Skin epidermis (tissue), 12 donors: Measurements from ENCODE around the gene ADCY6.

Source experiments
- H3K27ac ChIP-seq, 21 experiments: fragments of 200-600 bp; sonication (generic) in 11 of 21; one replicate each; pipeline ENCODE4 v1.5.0; 2020; ENCODE audit warnings: mild to moderate bottlenecking in 3 of 21, inconsistent platforms in 2 of 21, moderate library complexity in 2 of 21
- H3K4me3 ChIP-seq, 7 experiments: fragments of 200-600 bp; sonication (generic) in 2 of 7; one replicate each; pipeline ENCODE4 v1.5.0; 2020; ENCODE audit warnings: inconsistent platforms in 2 of 7, mild to moderate bottlenecking in 2 of 7, moderate library complexity in 1 of 7

Gene ADCY6

DNA sequence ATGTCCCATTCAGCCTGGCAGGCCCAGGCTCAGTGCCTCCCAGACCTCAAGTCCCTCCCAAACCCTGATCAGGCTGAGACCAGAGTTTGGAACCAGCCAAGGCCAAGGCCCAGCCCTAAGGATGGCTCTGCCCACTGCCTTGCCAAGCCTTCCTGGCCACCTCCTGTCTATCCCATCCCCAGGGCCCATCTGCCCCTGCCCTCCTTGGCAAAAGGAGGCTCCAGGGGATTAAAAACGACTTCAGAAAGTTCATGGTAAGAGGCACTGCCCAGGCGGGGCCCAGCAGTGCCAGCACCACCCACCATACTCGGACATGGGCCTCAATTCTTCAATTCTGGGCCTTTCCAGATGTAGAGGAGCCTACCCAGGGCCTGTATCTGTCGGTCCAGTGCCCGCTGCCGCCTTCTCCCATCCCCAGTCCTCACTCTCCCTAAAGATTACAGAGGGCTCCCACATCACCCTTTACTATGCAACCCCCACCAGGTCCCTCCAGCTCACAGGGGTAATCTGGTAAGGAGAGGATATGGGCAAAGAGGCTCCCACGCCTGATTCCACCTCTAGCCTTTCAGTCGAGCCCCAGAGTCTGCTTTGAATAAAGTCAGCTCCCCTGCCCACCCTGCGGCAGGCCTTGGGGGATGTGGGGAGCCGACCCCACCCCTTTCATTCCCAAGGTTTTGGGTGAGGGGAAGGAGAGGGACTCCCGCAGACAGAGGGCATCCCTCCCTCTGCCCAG, 932 bp downstream of the ADCY6 start:
- Histone ChIP-seq H3K4me3 (peak overlapping the region; percentile 53 to 83 (median 67)), H3K27ac (peak overlapping the region in 19 of 21 experiments; percentile 25 to 94 (median 77))

DNA sequence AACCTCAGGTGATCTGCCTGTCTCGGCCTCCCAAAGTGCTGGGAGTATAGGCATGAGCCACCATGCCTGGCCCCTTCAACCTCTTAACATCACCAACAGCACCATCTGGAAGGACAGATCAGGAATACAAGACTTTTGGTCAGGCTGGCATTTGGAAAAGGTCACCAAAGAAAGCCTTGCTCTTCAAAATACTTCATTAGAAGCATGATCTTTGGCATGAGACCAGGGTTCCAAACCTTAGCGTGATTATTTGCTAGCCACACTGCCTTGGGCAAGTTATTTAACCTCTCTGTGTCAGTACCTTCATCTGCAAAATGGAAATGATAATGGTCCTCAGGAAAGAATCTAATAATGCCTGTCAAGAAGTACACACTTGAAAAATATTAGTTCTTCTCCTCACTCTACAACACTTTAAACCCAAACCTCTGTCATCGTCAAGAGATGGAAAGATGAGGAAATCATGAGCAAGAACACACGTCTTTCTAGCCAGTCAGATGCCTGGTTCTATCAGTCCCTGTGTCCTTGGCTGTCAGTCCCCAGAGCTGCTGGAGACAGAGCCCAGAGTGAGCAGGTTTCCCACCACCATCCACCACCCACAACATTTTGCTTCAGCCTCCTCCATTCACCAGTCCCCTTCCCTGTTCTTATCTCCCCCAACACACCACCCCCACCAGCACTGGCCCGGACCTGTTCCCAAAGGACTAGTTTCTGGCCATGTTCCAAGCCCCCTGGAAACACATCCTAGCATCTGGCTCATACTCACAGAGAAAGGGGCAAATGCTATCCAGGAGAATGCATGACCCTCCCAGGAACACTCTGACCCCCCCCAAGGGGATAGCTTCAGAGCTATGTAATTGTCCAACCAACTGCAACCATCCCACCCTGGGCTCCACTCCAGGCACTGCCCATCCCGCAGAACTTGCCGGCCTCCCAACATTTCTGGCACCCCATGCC, 2.0 kb downstream of the ADCY6 start:
- H3K4me3 ChIP-seq, result peak overlapping the region in 1 of 7 experiments; percentile 64
- H3K27ac ChIP-seq, result peak overlapping the region in 8 of 21 experiments; percentile 45 to 94 (median 85)

DNA sequence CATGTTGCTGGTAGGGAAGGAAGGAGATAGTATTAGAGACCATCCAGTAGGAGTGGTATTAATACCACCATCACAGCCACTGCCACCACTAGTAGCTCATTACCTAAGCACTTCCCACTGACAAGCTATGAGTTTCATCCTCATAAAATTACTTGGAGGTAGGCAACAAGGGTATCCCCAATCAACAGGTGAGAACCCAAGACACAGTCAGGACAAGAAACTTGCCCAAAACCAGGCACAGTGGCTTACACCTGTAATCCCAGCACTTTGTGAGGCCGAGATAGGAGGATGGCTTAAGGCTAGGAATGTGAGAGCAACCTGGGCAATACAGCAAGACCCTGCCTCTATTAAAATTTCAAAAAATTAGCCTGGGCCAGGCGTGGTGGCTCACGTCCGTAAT, 5.5 kb downstream of the ADCY6 start:
- Histone ChIP-seq H3K4me3 (no peak overlapping the region), H3K27ac (no peak overlapping the region)

DNA sequence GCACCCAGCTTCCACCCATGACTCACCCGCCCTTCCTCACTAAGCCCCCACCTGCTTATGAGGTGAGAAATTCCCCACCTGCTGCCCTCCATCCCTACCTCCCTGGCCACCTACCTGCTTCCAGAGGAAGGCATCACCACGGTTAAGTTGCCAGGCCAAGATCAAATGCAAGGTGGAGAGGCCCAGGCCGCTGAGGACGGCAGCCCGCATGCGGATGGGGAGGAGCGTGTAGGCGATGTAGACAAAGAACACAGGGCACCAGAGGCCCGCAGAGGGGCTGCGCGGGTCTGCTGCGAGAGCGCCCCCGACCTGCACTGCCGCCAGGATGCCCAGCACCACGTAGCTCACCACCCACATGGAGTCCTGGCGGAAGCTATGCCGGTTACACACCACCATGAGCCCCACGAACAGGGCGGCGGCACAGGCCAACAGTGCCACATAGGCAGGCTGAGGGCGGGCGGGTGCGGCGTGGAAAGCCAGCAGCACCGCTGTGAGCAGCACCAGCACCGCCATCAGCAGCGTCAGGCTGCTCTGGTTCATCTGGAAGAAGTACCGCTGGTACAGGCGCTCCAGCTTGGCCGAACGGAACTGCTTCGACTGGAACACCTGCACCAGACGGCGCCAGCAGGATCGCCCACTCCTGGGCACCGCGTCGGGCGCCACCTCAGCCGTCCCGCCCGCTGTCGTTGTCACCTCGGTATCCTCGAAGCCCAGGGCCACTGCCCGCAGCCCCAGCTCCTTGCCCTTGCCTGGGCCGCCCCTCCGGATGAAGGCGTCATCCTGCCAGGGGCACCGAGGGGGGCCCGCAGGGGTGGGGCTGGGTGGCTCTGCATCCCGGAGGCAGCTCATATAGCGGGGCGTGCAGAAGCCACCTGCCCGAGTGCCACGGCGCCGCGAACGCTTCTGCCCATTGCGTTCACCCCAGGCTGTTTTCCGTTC, 6.2 kb downstream of the ADCY6 start:
- Histone ChIP-seq H3K4me3 (no peak overlapping the region), H3K27ac (peak overlapping the region in 1 of 21 experiments; percentile 40)

DNA sequence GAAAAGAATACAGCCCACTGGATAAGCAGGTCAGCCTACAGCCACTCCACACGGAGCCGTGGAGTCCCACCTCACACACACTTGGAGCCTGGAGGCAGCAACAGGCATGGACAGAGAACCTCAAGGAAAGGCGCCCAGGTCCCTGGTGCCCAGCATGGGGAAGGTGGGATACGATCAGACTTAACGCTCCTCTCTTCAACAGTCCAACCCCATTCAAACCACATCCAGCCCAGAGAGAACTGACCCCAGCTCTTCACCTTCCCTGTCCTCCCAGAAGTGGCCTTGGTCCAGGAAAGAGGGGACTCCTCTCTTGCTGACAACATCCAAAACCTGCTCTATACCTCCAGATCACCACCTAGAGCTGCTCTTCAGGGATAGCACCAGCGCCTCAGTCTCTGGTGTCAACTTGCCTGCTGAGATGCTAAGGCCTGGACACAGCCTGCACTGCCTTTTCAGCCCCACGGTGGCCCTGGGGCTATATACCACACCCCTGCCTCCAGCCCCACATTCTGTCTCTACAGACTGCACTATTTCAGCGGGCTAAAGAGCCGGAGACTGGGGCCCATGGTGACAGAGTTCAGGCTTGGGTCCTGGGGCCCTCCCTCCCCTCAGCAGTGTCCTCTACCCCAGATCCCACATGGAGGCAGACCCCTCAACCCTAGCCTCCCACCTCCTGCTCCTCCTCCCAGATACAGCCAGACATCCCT, 7.0 kb downstream of the ADCY6 start:
- Histone ChIP-seq H3K4me3 (no peak overlapping the region), H3K27ac (peak overlapping the region in 2 of 21 experiments; percentile 40 to 70)

DNA sequence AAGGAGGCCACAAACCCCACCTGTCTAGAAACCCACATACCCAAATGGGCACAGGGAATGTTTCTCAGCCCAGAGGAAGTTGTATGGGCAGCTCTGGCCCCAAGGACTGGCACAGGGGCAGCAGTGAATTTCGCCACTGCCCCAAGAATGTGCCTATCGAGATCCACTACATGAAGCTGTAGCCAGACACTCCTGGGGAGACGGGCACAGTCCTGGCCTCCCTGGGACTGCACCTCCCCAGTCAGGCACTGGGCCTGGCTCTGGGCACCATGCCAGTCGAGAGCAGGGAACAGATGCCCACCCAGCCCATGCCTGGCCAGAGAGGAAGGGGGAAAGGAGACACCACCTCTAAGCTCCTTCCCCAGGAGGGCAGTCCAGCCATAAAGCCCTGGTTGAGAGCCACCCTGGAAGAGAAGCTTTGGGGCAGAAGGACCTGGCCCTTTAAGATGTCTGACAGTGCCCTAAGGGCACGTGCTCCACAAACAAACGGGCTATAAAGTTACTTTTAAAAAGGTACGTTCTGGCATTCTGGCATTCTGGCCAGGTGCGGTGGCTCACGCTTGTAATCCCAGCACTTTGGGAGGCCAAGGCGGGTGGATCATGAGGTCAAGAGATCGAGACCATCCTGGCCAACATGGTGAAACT, 8.4 kb downstream of the ADCY6 start:
- Histone ChIP-seq H3K4me3 (no peak overlapping the region), H3K27ac (peak overlapping the region in 13 of 21 experiments; percentile 4 to 81 (median 43))

DNA sequence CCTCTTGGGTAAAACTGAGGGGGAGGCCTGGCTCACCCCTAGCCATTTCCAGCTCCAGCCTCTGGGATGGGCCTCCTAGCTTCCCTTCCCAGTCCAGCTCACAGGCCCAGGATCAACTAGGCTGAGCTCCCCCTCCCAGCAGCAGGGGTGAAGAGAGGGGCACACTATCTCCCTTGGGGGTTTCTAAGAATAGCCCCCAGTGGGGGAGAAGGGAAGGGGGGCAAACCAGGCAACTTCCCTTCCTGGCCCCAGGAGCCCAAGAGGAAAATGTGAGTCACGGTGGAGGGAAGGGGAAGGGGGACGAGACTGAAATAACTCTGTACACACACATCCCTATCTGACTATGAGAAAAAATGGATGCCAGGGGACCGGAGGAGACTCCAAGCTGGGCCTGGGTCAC, 9.0 kb downstream of the ADCY6 start:
- Histone ChIP-seq H3K27ac (peak overlapping the region in 13 of 21 experiments; percentile 4 to 81 (median 43)), H3K4me3 (no peak overlapping the region)

DNA sequence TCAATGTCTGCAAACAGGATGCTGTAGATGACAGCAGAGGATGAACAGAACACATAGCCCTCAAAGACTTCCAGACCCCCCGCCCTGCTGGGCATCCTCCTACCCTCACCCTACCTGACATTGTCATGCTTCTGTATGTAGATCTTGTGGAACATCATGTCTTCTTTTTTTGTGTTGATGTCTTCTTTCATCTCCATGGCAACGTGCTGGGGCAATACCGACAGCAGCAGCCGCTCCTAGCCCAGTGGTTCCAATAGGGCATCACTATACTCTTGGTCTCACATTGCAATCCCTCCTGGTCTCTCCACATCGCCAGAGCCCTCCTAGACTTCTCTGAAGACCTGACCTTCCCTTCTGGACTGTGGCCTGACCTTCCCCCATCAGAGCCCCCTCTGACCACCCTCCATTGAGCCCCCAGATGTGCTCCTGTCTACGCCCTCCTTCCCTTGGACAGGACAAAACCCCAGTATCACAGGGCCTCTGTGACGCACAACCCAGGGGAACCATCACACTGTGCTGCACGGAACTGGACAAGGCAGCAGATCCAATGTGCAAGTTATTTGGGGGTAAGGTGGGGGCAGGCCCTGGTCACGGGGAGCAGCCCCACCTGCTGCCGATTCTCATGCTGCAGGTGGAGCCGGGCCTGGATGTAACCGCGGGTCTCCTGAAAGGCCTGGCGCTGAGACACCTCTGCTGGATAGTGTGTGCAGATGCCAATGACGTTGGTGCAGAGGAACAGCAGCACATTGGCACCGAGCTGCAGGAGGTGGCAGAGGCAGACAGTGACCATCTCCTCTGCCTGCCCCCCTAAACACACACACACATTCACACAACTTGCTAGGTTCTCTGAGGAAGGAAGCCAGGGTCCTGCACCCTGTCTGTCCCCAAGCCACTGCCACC, 11.1 kb downstream of the ADCY6 start:
- H3K27ac ChIP-seq, result no peak overlapping the region
- no peak overlapping the region for H3K4me3 ChIP-seq

DNA sequence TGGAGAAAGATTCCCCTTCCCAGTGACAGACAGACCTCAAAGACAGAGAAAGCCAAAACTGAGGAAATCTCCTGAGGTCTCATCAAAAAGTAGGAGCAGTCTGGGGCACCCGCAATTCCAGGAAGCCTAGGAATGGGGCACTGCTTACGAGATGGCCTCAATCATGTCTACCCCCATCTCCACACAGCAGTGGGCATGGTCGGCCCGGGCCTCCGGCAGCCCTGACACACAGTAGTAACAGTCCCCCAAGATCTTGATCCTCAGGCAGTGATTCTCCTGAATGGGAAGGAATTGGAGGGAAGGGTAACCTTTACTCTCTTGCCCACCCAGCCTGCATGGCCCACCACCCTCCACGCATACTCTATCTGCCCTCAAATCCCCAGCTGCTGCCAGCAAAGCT, 11.9 kb downstream of the ADCY6 start:
- Histone ChIP-seq H3K4me3 (no peak overlapping the region), H3K27ac (no peak overlapping the region)

DNA sequence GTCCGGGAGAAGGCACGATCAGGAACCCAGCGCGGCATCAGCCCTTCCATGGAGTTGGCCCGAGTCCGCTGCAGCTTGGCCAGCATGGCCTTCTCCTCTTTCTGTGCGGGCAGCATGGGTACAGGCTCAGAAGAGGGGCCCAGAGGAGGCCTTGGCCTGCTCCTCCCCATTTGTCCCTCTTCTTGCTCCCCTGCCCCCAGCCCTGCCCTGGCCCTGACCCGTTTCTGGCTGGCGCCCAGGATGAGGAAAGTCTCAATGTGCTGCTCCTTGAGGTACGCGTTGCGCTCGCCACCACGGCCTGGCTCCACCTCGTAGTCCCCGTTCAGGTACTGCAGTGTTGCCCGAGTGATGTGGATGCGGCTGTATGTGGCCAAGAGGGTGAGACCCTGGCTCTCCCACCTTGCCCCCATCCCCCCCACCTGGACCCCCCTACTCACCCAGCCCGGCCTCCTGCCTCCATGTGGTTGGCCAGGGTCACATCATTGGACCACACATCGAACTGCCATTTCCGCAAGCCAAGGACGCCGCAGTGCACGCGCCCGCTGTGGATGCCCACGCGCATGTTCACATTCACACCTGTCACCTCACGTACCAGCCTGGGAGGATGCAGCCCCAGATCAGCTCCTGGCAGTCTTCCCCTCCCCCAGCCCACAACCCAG, 12.8 kb downstream of the ADCY6 start:
- H3K4me3 ChIP-seq, result no peak overlapping the region
- no peak overlapping the region for H3K27ac ChIP-seq

DNA sequence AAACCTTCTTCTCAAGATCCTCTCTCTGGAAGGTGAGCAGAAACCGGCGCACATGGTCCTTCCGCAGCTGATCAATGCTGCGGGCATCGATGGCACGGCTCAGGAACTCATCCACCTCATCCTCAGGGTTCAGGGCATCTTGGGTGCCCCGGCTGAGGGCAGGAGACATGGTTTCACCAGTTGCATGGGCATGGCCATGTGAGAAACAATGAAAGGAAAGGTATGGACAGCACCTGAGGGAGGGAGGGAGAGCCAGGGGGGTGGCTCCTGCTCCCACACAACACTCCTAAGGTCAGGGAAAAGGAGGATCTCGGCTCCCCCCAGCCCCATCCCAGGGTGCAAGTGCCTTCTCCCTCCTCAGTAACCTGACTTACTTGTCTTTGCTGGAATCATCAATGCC, 13.6 kb downstream of the ADCY6 start:
- Histone ChIP-seq H3K27ac (no peak overlapping the region), H3K4me3 (no peak overlapping the region)

DNA sequence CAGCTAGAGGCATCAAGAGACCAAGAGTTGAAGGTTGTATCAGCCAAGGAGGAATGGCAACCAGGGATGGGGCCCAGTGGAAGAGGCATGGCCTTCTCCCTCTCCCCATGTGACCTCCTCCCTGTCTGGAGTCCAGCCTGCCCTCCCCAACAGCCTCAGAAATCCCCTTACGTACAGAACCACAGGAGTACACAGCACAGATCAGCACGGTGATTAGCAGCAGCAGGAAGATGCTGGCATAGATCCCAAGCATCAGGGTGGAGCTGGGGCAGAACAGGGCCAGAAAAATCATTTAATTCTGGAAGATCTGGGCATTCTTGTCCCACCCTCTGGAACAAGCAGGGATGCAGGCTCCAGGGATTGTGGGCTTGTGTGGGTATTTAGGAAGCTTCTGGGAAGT, 14.4 kb downstream of the ADCY6 start:
- Histone ChIP-seq H3K4me3 (no peak overlapping the region), H3K27ac (no peak overlapping the region)

DNA sequence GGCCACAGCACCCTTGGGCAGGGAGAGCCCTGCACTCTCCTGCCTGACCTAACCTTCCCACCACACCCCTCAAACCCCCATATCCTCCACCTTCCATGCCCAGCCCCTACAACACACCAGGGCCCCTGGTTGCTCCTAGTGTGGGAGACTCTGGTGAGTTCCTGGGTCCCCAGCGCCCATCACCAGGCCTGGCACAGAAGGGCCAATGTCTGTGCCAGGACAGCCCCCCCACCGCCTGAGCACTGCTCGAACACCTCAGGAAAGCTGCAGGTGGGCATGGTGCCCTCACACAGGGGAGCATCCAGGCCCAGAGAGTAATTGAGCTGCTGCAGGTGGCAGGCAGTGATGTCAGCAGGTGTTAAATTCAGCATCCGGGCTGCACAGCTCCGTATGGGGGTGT, 15.2 kb downstream of the ADCY6 start:
- Histone ChIP-seq H3K4me3 (no peak overlapping the region), H3K27ac (no peak overlapping the region)

DNA sequence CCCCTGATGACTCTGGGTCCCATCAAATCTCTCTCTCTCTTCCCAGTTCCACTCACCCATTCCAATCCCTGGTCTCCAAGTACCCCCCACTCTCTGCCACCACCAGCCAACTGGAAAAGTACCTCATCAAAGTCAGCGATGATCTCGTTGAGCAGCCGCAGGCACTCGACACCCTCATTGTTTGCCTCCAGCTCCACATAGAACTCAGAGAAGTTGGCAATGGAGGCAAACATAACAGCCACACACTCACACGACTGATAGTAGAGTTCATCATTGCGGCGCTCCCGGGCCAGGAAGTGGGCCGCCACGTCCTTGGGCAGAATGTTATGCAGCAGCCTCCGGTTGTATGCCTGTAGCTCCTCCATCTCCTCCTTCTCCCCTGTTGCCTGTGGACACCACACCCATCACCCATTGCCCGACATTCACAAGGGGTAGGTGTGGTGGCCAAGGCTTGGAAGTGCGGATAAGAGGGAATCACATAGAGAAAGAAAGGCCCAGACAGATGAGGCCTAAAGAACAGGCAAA, 17.2 kb downstream of the ADCY6 start:
- Histone ChIP-seq H3K4me3 (no peak overlapping the region), H3K27ac (no peak overlapping the region)

DNA sequence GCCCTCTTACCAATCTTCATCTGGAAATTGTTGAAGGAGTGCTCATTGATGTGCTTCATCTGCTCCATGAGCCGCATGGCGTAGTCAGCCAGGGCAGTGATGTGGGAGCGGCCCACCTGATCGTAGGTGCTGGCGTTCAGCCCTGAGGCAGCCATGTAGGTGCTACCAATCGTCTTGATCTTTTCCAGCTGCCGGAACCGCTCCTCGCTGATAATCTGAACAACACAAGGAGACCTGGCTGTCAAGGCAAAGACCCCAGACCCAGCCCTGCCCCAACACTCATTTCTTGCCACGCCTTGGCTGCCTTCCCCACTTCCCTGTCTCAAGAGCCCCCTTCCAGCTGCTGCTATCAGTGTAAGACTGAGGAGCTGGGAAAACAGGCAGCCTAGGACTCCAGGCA, 18.1 kb downstream of the ADCY6 start:
- H3K27ac ChIP-seq, result no peak overlapping the region
- no peak overlapping the region for H3K4me3 ChIP-seq

DNA sequence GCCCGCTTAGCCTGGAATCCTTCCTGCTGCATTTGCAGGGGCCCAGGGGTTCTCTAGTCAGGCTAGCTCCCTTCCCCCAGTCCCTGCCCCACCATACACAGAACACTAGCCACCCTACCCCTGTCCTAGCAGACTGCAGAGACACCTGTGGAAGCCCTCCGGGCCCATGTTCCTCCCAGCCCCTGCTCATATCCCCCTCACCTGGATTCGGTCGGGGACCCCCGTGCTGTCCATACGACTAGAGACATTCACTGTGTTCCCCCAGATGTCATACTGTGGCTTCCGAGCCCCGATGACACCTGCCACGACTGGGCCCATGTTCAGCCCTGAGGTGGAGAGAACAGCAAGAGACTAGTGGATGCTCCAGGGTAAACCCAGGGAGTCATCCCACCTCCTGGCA, 20.2 kb downstream of the ADCY6 start:
- no peak overlapping the region for H3K4me3 ChIP-seq
- H3K27ac ChIP-seq, result no peak overlapping the region

DNA sequence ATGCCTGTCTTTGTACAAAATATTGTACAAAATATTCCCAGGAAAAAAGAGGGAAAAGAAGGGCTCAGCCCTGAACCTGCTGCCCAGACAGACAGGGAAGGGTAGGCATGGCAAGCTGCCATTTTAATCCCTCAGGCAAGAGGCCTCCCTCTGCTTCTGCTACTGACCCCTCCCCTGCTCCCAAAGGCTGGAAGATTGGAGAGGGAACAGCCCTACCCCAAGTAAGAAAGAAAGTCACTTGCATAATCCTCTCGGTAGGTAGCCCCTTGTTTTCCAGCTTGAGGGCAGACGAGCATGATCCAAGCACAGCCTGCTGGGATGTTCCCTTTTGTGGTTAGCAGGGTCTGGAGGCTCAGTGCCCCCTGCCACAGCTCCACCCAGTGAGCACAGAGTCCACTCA, 20.7 kb downstream of the ADCY6 start:
- no peak overlapping the region for H3K4me3 ChIP-seq
- H3K27ac ChIP-seq, result no peak overlapping the region
